ENCODE results near the gene FHAD1.

FHAD1 gene

DNA sequence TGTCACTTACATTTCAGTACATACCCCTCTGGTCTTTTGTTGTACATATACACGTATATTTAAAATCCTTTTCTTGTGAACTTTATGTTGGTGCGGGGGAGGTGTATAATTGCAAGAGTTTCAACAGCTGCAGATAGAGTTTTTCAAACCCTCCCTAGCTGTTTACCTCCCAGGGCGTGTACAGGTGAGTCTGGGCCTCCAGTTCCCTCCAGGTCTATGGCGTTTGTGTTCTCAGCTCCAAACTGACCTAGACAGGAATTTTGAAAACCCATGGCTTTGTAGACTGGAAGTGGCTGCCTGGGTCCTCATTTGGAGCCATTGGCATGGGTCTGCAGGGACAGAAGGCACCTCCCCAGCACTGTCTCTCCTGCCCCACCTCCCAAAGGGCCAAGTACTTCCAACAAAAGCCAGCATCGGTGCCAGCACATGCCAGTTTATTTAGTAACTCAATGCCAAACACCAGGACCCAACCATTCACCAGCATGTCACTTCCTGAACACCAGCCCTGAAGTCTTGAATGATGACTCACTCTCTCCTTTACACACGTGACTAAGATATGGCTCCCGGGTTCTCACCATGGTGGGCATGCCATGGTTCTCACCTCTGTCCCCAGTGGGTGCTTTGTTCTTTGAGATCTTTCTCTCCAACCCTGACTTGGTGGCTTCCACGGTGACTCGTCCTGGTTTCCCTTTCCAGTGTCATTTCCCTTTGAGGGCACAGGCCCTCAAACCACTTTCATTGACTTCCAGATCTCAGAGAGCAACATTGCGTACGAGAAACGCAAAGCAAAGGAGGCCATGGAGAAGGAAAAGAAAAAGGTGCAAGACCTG is 105.3 kb downstream of the FHAD1 start:
- Histone ChIP-seq H3K9me3 (ENCODE audit: control insufficient read depth, low read length) (no peaks in the 10 kb centered on the region), H3K27me3 (ENCODE audit: control insufficient read depth, insufficient read depth, low read length, poor library complexity, severe bottlenecking) (no peaks in the 10 kb centered on the region), H3K4me3 (ENCODE audit: insufficient read depth, low read depth, low read length) (no peak overlapping the region), H3K36me3 (ENCODE audit: control insufficient read depth, insufficient read depth, low read length) (no peaks in the 10 kb centered on the region), H3K27ac (ENCODE audit: insufficient read depth, low read depth, low read length, poor library complexity, severe bottlenecking) (no peak overlapping the region), H3K4me1 (ENCODE audit: control insufficient read depth, insufficient read depth, low read length) (no peaks in the 10 kb centered on the region)
- 89 to 94% methylated on average over 12 of the region's 12 CpGs for WGBS, 2 experiments

GRCh38 chr1:15353839-15354579 is 107.0 kb downstream of the FHAD1 start:
- 81 to 91% methylated on average over 10 to 11 of the region's 11 CpGs for WGBS, 2 experiments
- no peaks in the 10 kb centered on the region for H3K9me3 ChIP-seq (ENCODE audit: control insufficient read depth, low read length)
- H3K27ac ChIP-seq (ENCODE audit: insufficient read depth, low read depth, low read length, poor library complexity, severe bottlenecking): no peak overlapping the region
- no peaks in the 10 kb centered on the region for H3K4me1 ChIP-seq (ENCODE audit: control insufficient read depth, insufficient read depth, low read length)
- no peaks in the 10 kb centered on the region for H3K36me3 ChIP-seq (ENCODE audit: control insufficient read depth, insufficient read depth, low read length)
- H3K4me3 ChIP-seq (ENCODE audit: insufficient read depth, low read depth, low read length): no peak overlapping the region
- H3K27me3 ChIP-seq (ENCODE audit: control insufficient read depth, insufficient read depth, low read length, poor library complexity, severe bottlenecking): no peaks in the 10 kb centered on the region

DNA sequence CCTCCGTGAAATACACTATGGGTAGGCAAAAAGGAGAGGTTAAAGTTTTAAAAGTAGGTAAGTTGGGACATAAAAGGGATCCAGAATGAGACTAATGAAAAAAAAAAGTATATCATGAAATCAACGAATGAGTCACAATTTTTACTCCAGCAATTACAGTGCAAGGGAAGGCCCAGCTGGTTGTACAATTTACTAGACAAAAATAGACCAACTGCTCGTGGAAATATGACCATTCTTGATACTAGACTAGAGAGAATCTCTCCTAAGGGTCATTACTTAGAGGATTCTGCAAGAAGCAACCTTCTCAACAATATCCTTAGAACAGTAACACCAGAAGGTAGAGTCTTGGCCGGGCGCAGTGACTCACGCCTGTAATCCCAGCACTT is 107.5 kb downstream of the FHAD1 start:
- Histone ChIP-seq H3K4me3 (ENCODE audit: insufficient read depth, low read depth, low read length) (no peak overlapping the region), H3K27me3 (ENCODE audit: control insufficient read depth, insufficient read depth, low read length, poor library complexity, severe bottlenecking) (no peaks in the 10 kb centered on the region), H3K36me3 (ENCODE audit: control insufficient read depth, insufficient read depth, low read length) (no peaks in the 10 kb centered on the region), H3K9me3 (ENCODE audit: control insufficient read depth, low read length) (no peaks in the 10 kb centered on the region), H3K27ac (ENCODE audit: insufficient read depth, low read depth, low read length, poor library complexity, severe bottlenecking) (no peak overlapping the region), H3K4me1 (ENCODE audit: control insufficient read depth, insufficient read depth, low read length) (no peaks in the 10 kb centered on the region)
- WGBS, 2 experiments: 88 to 92% methylated on average over 6 of the region's 6 CpGs

GRCh38 chr1:15355968-15356625 is 109.1 kb downstream of the FHAD1 start:
- no peaks in the 10 kb centered on the region for H3K4me1 ChIP-seq (ENCODE audit: control insufficient read depth, insufficient read depth, low read length)
- 90 to 92% methylated on average over 16 of the region's 16 CpGs for WGBS, 2 experiments
- H3K27me3 ChIP-seq (ENCODE audit: control insufficient read depth, insufficient read depth, low read length, poor library complexity, severe bottlenecking): no peaks in the 10 kb centered on the region
- no peak overlapping the region for H3K27ac ChIP-seq (ENCODE audit: insufficient read depth, low read depth, low read length, poor library complexity, severe bottlenecking)
- no peak overlapping the region for H3K4me3 ChIP-seq (ENCODE audit: insufficient read depth, low read depth, low read length)
- H3K9me3 ChIP-seq (ENCODE audit: control insufficient read depth, low read length): no peaks in the 10 kb centered on the region
- H3K36me3 ChIP-seq (ENCODE audit: control insufficient read depth, insufficient read depth, low read length): no peaks in the 10 kb centered on the region

- Histone ChIP-seq H3K4me1 (ENCODE audit: control insufficient read depth, insufficient read depth, low read length) (no peaks in the 10 kb centered on the region), H3K36me3 (ENCODE audit: control insufficient read depth, insufficient read depth, low read length) (no peaks in the 10 kb centered on the region), H3K9me3 (ENCODE audit: control insufficient read depth, low read length) (no peaks in the 10 kb centered on the region), H3K27ac (ENCODE audit: insufficient read depth, low read depth, low read length, poor library complexity, severe bottlenecking) (no peak overlapping the region), H3K27me3 (ENCODE audit: control insufficient read depth, insufficient read depth, low read length, poor library complexity, severe bottlenecking) (no peaks in the 10 kb centered on the region), H3K4me3 (ENCODE audit: insufficient read depth, low read depth, low read length) (no peak overlapping the region)
- WGBS, 2 experiments: 89 to 91% methylated on average over 8 of the region's 8 CpGs
Observed at GRCh38 chr1:15357612-15358207, 110.7 kb downstream of the FHAD1 start.

DNA sequence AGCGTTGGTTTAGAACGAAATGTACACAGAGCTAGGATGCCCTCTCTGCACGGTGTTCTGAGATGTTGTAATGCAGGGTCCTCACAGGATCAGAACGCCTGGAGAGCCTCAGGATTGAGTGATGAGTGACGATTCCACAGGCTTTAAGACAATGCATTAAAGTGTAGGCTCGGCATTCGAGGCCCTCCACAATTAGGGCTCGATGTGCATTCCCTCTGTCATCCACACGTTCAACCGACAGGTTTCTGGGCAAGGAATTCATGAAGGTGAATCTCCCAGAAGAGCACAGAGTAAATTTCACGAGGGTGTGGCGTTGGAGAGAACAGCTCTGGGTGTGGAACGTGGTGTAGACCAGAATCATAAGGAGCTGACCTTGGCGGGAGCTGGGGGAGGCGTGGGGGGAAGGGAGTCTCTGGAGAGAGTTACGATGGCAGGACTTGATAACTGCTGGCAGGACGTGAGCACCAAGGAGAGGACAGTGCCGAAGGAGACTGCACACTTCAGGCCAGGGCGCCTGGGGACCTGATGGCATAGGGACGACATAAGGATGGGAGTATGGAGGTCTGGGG is 111.6 kb downstream of the FHAD1 start:
- H3K4me1 ChIP-seq (ENCODE audit: control insufficient read depth, insufficient read depth, low read length): no peaks in the 10 kb centered on the region
- H3K27ac ChIP-seq (ENCODE audit: insufficient read depth, low read depth, low read length, poor library complexity, severe bottlenecking): no peak overlapping the region
- WGBS, 2 experiments: 92% methylated on average over 20 of the region's 20 CpGs

DNA sequence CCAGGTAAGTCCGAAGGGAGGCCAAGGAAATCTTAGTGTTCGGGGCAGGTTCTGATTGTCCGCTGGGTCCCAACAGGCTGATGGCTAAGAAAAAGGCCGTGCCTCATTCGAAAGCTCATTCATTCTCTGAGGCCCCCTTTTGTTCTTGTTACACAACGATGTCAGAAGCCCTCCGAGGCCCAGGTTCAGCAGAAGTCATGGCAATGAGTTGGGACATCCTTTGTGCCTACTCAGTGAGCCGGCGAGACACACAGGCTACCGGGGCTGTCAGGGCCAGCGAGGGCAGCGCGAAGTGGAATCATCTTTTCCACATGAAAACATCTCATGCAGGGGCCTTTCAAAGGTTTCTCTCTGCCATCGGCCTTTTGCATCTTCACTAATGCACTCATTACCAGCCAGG is 113.7 kb downstream of the FHAD1 start:
- Histone ChIP-seq H3K9me3 (ENCODE audit: control insufficient read depth, low read length) (no peaks in the 10 kb centered on the region), H3K27ac (ENCODE audit: insufficient read depth, low read depth, low read length, poor library complexity, severe bottlenecking) (no peak overlapping the region), H3K4me1 (ENCODE audit: control insufficient read depth, insufficient read depth, low read length) (peaks cover 6% of the 10 kb centered on the region), H3K27me3 (ENCODE audit: control insufficient read depth, insufficient read depth, low read length, poor library complexity, severe bottlenecking) (no peaks in the 10 kb centered on the region), H3K4me3 (ENCODE audit: insufficient read depth, low read depth, low read length) (no peak overlapping the region), H3K36me3 (ENCODE audit: control insufficient read depth, insufficient read depth, low read length) (no peaks in the 10 kb centered on the region)
- WGBS, 2 experiments: 84% methylated on average over 14 of the region's 14 CpGs

More for the DNA sequence above, 111.6 kb downstream of the FHAD1 start:
- Histone ChIP-seq H3K36me3 (ENCODE audit: control insufficient read depth, insufficient read depth, low read length) (no peaks in the 10 kb centered on the region), H3K4me3 (ENCODE audit: insufficient read depth, low read depth, low read length) (no peak overlapping the region), H3K27me3 (ENCODE audit: control insufficient read depth, insufficient read depth, low read length, poor library complexity, severe bottlenecking) (no peaks in the 10 kb centered on the region), H3K9me3 (ENCODE audit: control insufficient read depth, low read length) (no peaks in the 10 kb centered on the region)

DNA sequence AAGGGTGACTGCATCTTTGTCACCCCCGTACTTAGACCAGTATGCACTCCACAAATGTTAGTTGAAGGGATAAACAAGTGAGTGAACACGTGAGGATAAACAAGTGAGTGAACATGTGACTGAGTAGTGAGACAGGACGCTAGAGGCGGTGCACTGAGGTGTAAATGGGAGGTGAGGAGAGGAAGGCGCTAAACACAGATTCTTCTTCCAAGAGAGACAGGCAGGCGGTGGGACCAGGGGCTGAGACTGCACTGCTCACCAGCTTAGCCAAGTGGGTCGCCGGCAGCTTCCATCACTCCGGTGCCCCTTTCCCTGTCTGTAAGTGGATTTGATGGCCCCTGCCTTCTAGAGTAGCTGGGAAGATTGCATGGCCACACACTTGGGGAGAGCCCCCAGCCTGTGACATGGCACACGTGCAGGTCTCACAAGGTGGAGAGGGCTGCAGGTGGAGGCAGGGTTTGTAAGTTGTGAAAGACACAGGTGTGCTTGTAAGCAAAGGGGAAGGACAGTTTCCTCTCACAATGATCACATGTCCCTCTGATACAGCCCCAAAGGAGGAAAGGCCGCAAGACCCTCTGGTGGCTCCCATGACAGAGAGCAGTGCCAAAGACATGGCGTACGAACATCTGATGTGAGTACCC is 115.2 kb downstream of the FHAD1 start:
- Histone ChIP-seq H3K27ac (ENCODE audit: insufficient read depth, low read depth, low read length, poor library complexity, severe bottlenecking) (no peak overlapping the region), H3K4me3 (ENCODE audit: insufficient read depth, low read depth, low read length) (no peak overlapping the region), H3K9me3 (ENCODE audit: control insufficient read depth, low read length) (no peaks in the 10 kb centered on the region), H3K27me3 (ENCODE audit: control insufficient read depth, insufficient read depth, low read length, poor library complexity, severe bottlenecking) (no peaks in the 10 kb centered on the region), H3K4me1 (ENCODE audit: control insufficient read depth, insufficient read depth, low read length) (peaks cover 6% of the 10 kb centered on the region), H3K36me3 (ENCODE audit: control insufficient read depth, insufficient read depth, low read length) (no peaks in the 10 kb centered on the region)
- WGBS, 2 experiments: 93 to 95% methylated on average over 13 of the region's 13 CpGs

DNA sequence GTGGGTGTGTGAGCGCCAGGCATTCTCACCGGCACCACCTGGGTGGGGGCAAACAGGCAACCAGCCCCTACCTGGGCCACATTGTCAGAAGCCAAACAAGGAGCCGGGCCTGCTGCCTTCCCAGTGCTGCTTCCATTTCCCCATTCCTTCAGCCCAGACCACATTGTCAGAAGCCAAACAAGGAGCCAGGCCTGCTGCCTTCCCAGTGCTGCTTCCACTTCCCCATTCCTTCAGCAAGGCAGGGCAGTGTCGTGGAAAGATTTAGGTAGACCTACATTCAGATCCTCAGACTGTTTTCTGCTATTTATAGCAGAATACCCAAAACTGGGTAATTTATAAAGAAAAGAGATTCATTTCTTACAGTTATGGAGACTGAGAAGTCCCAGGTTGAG is 115.7 kb downstream of the FHAD1 start:
- H3K4me3 ChIP-seq (ENCODE audit: insufficient read depth, low read depth, low read length): no peak overlapping the region
- no peaks in the 10 kb centered on the region for H3K27me3 ChIP-seq (ENCODE audit: control insufficient read depth, insufficient read depth, low read length, poor library complexity, severe bottlenecking)
- H3K4me1 ChIP-seq (ENCODE audit: control insufficient read depth, insufficient read depth, low read length): peaks cover 6% of the 10 kb centered on the region
- H3K9me3 ChIP-seq (ENCODE audit: control insufficient read depth, low read length): no peaks in the 10 kb centered on the region
- WGBS, 2 experiments: 95% methylated on average over 4 of the region's 4 CpGs
- H3K36me3 ChIP-seq (ENCODE audit: control insufficient read depth, insufficient read depth, low read length): no peaks in the 10 kb centered on the region
- no peak overlapping the region for H3K27ac ChIP-seq (ENCODE audit: insufficient read depth, low read depth, low read length, poor library complexity, severe bottlenecking)
